WERI-Rb-1 (cell line): ENCODE data around the gene CYB561D2.

Experiments used
- DNase-seq: peaks from one replicate; pipeline ENCODE4 v3.0.0-alpha.2; 2020
- H3K27ac ChIP-seq: fragments of 250-450 bp; sonication (Bioruptor Pico); 2 replicates; pipeline ENCODE4 v1.5.1; 2020; ENCODE audit warnings: mild to moderate bottlenecking, moderate library complexity
- H3K27me3 ChIP-seq: fragments of 250-450 bp; sonication (Bioruptor Pico); 2 replicates; pipeline ENCODE4 v1.5.1; 2021; ENCODE audit warnings: mild to moderate bottlenecking, low read depth, moderate library complexity; ENCODE audit not compliant: insufficient read depth, severe bottlenecking
- H3K36me3 ChIP-seq: fragments of 250-450 bp; sonication (Bioruptor Pico); 2 replicates; pipeline ENCODE4 v1.5.1; 2020; ENCODE audit warnings: mild to moderate bottlenecking, moderate library complexity
- H3K4me3 ChIP-seq: 2 replicates; pipeline ENCODE4 v1.5.1; 2011; ENCODE audit warnings: low read depth, mild to moderate bottlenecking, control low read depth, low read length
- H3K9me3 ChIP-seq: fragments of 250-450 bp; sonication (Bioruptor Pico); 2 replicates; pipeline ENCODE4 v1.5.1; 2021; ENCODE audit warnings: mild to moderate bottlenecking, moderate library complexity; ENCODE audit not compliant: severe bottlenecking
- TF ChIP-seq, protein P1 (sequence below): IDR thresholded peaks from 2 replicates; pipeline ENCODE4 v1.5.1; 2011; ENCODE audit warnings: low read depth, mild to moderate bottlenecking, control low read depth, inconsistent platforms, low read length

Gene CYB561D2

DNA sequence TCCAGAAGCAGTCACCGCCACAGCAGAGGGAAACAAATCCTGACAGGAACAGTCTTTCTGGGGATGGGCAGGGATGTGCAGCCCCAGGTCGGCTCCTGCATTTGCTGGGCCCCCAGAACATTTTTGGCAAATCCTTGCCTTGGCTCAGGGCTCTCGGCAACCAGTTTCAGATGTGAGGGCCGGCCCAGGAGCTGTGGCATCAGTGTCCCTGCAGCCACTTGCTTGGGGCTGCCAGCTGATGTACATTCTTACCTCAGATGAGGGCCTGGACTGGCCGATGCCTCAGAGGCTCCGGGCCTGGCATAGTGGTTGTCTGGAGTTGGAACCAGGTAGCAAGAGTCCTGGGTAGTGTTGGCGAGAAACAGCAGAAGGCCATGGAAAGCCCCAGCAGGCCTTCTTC, 4.2 kb downstream of the CYB561D2 start:
- H3K36me3 ChIP-seq = peaks cover 54% of the 10 kb centered on the region
- H3K27me3 ChIP-seq = no peaks in the 10 kb centered on the region
- no peaks in the 10 kb centered on the region for H3K9me3 ChIP-seq
- DNase-seq = no peak
- no peak overlapping the region for H3K27ac ChIP-seq
- TF ChIP-seq, protein P1, sequence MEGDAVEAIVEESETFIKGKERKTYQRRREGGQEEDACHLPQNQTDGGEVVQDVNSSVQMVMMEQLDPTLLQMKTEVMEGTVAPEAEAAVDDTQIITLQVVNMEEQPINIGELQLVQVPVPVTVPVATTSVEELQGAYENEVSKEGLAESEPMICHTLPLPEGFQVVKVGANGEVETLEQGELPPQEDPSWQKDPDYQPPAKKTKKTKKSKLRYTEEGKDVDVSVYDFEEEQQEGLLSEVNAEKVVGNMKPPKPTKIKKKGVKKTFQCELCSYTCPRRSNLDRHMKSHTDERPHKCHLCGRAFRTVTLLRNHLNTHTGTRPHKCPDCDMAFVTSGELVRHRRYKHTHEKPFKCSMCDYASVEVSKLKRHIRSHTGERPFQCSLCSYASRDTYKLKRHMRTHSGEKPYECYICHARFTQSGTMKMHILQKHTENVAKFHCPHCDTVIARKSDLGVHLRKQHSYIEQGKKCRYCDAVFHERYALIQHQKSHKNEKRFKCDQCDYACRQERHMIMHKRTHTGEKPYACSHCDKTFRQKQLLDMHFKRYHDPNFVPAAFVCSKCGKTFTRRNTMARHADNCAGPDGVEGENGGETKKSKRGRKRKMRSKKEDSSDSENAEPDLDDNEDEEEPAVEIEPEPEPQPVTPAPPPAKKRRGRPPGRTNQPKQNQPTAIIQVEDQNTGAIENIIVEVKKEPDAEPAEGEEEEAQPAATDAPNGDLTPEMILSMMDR = no peak
- H3K4me3 ChIP-seq = no peak overlapping the region

GRCh38 chr3:50355829-50356552, 5.3 kb downstream of the CYB561D2 start:
- no peak for DNase-seq
- Histone ChIP-seq H3K36me3 (peaks cover 54% of the 10 kb centered on the region), H3K9me3 (no peaks in the 10 kb centered on the region), H3K4me3 (no peak overlapping the region), H3K27me3 (no peaks in the 10 kb centered on the region), H3K27ac (no peak overlapping the region)
- TF ChIP-seq, protein P1 = peak; percentile 44

GRCh38 chr3:50356553-50356952, 5.9 kb downstream of the CYB561D2 start:
- H3K36me3 ChIP-seq = peaks cover 54% of the 10 kb centered on the region
- DNase-seq = no peak
- H3K4me3 ChIP-seq = no peak overlapping the region
- no peak overlapping the region for H3K27ac ChIP-seq
- no peaks in the 10 kb centered on the region for H3K27me3 ChIP-seq
- TF ChIP-seq, protein P1 = no peak
- H3K9me3 ChIP-seq = no peaks in the 10 kb centered on the region

DNA sequence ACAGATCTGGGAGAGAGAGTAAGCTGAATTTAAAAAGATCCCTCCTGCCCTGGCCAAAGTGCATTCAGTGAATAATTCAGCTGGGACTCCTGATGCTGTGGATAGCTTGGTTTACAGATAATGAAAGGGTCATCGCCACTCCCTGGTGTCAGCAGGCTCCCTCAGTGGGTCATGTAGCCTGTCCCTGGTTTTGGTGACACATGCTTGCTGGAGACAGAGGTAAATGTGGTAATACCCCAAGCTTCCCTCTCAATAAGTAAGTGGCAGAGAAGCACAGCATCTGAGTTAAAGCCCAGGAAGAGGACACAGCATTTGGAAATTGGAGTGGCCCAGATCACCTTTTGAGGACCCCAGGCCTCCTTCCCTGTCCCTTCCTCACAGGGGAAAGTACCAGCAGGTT, 6.8 kb downstream of the CYB561D2 start:
- TF ChIP-seq, protein P1 = no peak
- no peaks in the 10 kb centered on the region for H3K9me3 ChIP-seq
- DNase-seq = no peak
- H3K36me3 ChIP-seq = peaks cover 54% of the 10 kb centered on the region
- H3K27ac ChIP-seq = no peak overlapping the region
- no peaks in the 10 kb centered on the region for H3K27me3 ChIP-seq
- no peak overlapping the region for H3K4me3 ChIP-seq

DNA sequence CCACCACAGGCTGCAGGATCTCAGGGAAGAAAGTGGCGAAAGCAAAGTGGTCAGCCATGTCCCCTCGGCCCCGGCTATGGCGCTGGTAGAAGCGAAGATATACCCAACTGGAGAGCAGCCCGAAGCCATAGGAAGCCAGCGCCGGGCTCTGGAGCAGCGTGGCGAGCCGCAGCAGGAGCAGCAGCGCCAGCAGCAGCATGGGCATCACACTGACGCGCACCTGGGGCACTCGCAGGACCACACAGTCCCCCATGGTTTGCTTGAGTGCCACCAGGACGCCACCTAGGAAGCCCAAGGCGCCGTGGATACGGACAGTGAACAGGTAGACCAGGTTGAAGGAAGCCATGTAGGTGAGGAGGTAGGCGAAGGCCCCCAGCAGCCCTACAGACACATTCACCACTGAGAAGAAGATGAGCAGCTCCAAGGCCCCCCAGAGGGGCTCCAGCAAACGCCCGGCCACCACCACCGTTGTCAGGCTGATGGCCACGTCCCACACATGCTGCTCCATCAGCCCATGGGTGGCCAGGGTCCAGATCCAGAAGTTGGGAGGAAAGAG, 7.8 kb downstream of the CYB561D2 start:
- Histone ChIP-seq H3K4me3 (peak overlapping the region; percentile 92), H3K36me3 (peaks cover 50% of the 10 kb centered on the region), H3K27me3 (no peaks in the 10 kb centered on the region), H3K9me3 (no peaks in the 10 kb centered on the region), H3K27ac (peak overlapping the region; percentile 84)
- TF ChIP-seq, protein P1 = no peak
- no peak for DNase-seq
